ENCODE data around the gene MYLK4.
"Not testable (repeated sequence)": the region's sequence is repeated elsewhere in the genome, so short reads cannot be mapped to it uniquely, and the experiment has no call there.

Gene MYLK4

DNA sequence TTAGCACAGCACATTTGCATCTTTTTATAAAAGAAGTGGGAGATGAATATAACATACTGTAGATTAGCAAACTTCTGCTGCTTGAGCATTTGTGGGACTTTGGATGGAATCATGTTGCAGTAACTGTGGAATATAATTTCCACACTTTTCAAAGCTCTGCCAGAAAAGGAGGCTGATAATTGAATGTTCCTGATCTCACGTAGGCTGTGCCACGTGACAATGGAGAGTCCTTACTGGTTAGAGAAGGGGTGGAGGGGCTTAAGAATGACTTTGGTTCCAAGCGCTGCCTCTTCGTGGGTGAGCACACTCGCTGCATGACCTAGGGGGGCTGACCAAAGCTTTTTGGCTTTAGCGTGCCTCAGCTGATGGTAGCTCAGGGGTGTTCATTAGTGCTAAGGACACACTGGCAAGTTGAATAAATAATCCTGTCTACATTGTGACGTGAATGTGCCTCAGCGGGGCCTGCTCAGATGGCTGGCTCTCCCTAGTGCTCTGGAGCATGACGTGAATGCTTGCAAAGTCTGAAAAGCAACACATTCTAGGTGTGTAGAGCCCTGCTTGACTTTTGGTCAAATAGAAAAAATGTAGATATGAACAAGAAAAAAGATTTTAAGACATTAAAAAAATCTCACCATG, 29.5 kb upstream of the MYLK4 start:
- DNase-seq (ENCODE audit: low read depth in 3 of 3): no peak

DNA sequence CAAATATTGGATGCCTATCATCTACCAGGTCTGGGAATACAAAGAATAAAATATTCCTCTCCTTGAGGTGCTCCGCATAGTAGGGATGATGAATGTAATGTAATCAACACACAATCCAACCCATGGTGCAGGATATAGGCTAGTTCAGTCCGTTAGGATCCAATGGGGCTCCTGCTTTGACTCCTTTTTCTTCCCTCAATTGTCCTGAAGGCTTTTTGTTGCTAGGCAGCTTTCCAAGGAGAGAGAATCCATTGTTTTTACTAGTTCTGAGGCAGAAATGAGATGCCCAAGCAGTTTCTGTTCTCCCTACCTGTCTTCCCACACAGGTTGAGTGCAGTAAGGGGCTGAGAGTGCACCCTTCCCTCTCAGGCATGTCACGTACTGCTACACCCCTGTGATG, 26.5 kb upstream of the MYLK4 start:
- DNase-seq (ENCODE audit: low read depth in 3 of 3): no peak

DNA sequence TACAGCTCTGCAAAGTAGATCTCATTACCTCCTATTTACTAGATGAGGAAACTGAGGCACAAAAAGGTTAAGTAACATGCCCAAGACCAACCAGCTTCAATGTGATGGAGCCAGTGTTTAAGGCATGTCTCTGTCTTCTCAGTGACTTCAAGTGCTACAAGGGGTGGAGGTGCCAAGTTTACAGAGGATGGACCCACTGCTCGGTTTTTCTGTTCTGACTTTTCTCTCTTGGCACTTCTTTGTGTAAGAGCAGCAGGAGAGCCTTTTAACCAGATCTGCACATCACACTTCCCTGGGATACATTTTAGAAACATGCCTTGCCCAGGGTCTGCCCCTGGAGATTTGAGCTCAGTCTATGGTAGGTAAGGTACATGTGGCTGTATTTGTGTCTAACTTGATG, 24.3 kb upstream of the MYLK4 start:
- DNase-seq (ENCODE audit: low read depth in 3 of 3): no peak

DNA sequence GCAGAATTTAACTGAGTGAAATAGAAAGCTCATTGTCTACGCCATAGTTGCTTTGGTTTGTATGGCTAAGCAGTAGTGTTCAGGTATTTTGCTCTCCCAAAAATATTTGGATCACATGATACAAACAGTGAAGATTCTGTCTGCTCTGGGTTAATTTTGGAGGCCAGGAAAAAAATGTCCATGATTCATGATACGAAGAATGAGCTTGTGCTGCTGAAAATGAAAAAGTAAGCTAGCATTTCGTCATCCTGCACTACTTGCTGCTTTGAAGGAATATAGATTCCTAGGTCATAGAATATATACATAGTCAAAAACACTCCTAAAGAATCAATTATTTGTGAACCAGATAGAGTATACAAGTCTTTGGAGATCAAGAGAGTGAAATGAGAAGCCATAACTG, 22.7 kb upstream of the MYLK4 start:
- no peak for DNase-seq (ENCODE audit: low read depth in 3 of 3)

DNA sequence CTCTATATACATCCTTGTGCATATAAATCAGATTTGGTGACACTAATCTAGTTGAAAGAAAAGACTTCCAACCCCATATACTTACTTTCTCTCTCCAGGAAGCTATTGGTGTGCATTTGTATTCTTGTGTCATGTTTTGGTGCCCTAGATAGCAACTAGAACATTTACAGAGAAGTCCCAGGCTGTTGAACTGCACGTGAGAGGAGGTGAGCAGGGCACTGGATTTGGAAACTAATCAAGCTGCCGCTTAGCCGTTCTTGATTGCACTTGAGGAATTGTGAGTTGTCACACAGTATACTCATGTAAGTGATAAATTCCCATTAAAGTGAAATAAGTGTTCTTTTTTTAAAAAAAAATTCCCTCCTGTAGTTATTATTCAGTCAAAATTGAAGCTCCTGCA, 22.1 kb upstream of the MYLK4 start:
- DNase-seq (ENCODE audit: low read depth in 3 of 3): no peak

DNA sequence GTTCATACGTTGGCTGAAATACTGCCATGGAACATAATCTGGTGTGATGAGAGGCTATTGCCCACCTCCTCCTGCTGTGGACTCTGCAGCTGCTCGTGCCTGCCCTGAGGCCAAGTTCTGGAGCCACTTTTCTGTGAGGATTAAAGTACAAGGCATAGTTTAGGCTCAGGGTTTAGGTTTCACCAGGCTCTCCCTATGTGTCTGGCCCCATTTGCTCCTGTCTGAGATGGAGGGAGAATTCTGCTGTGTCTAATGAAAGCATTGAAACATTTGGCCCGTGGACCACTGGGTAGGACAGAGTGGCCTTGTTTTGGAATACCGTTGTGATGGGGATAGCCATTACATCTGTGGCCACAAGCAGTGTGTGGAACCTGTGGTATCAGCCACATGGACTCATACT, 20.4 kb upstream of the MYLK4 start:
- DNase-seq (ENCODE audit: low read depth in 3 of 3): no peak

DNA sequence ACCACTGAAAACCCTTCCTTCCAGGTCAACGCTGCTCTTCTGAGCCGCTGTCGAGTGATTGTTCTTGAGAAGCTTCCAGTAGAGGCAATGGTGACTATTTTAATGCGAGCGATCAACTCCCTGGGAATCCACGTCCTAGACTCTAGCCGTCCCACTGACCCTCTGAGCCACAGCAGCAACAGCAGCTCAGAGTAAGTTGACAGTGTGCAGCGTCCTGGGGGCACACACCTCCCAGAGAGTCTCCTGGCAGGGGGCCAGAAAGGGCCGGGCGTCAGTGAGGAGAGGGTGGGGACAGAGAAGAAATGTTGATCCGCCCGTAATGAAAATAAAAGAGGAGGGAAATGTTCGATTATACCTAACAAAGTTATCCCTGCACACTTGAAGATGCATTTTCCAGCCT, 19.4 kb upstream of the MYLK4 start:
- DNase-seq (ENCODE audit: low read depth in 3 of 3): no peak

DNA sequence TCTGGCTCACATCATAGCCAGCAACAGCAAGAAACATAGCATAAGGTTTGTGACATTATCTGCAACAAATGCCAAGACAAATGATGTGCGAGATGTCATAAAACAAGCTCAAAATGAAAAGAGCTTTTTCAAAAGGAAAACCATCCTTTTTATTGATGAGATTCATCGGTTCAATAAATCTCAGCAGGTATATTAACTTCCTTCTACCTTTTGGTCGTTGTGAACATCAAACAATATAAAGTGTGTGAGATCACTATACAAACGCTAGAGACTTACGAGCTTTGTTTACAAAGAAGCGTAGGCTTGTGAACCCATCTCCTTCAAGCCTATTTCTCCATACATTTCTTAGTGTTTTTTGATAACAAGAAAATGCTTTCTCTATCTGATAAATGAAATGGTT, 18.0 kb upstream of the MYLK4 start:
- DNase-seq (ENCODE audit: low read depth in 3 of 3): no peak

DNA sequence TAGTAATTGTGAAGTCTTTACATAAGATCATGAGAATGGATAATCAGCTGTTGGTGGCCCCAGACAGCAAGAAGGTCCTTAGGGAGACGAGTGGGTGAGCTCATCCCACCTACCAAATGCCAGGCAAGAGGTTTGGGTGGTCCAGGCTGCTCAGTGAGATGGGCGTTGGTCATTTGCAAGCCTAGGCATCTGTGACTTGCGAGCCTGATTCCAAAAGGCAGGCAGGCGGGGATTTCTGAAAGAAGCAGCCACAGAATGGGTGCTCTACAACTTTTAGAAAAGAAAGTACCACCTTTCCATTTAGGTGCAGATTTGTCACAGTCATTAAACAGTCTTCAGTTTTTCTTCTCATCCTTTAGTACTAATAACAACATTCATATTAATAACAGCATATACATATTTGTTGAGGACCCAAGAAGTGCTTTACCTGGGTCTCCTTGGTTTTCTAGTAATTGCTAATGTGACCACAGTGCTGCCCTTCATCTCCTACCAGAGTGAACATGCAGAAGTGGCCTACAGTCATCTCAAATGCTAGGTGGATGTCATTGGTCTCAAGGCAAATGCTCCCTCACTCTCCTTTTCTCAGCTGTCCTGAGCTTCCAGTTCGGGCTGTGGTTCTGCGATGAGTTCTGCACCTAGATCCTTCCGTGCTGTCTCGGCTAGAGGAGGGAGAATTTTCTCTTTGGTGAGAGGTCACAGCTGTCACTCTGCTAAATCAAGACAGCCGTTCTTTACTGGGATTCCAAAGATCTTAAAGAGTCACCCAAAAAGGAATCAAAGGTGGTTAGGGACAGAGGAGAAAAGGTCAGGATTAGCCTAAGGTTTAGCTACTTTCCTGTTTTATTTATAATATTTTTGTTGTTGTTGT, 17.2 kb upstream of the MYLK4 start:
- no peak for DNase-seq (ENCODE audit: low read depth in 3 of 3)

DNA sequence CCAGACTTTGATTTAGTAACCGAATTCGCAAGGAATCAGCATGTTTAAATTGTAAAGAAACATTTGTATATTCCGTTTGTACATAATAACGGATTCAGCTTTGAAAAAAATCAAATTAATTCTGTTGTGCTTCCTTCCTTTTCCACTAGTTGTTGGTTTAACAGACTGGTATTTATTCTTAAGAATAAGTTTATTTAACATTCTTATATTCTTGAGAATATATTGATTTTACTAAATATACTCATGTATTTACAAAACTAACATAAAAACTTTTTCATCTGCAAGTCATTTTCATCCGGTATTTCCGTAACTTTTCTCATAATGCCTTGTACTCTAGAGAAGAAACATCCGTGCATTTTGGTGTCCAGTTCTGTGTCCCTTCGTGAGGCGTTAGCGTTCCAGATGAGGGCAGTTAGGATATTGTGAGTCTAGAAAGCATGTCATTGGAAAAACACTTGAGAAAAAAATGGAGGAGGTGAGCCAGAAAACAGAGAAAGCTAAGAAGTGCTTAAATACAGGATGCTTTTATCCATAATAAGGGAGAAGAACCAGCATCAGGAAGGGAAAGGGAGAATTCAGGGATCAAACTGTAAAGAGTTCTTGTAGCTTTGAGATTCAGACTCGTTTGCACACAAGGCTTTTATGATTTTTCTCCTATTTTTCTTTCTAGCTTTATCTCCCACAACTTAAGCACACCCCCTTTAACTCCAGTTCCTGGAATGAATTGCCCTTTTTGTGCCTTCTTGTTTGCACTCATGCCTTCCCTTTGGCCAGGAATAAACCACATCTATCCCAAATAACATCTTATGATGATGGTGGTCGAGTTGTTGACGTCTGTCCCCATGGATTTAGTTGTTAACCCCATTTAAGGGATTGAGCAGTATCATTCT, 16.3 kb upstream of the MYLK4 start:
- DNase-seq (ENCODE audit: low read depth in 3 of 3): no peak

DNA sequence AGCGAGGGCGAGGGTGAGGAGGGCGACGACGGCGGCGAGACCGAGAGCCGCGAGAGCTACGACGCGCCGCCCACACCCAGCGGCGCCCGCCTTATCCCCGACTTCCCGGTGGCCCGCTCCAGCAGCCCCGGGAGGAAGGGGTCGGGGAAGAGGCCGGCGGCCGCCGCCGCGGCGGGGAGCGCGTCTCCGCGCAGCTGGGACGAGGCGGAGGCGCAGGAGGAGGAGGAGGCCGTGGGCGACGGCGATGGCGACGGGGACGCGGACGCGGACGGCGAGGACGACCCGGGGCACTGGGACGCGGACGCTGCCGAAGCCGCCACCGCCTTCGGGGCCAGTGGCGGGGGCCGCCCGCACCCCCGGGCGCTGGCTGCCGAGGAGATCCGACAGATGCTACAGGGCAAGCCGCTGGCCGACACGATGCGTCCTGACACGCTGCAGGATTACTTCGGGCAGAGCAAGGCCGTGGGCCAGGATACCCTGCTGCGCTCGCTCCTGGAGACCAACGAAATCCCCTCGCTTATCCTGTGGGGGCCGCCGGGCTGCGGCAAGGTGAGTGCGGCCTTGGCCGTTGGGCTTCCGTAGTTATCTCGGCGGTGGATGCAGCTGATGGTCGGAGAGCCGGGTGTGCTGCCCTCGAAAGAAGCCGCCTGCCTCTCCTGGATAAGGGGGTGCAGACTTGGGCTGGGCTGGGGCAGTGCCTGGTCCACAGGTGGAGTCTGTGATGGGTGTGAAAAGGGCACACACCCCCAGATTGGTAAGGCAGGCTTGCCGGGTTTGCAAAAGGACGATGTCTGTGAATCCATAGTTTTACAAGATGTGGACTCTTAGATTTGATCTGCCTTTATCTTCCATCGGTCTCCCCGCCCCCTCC, 15.4 kb upstream of the MYLK4 start:
- peak in 2 of 3 donors; percentile 18 to 31 for DNase-seq (ENCODE audit: low read depth in 3 of 3)

DNA sequence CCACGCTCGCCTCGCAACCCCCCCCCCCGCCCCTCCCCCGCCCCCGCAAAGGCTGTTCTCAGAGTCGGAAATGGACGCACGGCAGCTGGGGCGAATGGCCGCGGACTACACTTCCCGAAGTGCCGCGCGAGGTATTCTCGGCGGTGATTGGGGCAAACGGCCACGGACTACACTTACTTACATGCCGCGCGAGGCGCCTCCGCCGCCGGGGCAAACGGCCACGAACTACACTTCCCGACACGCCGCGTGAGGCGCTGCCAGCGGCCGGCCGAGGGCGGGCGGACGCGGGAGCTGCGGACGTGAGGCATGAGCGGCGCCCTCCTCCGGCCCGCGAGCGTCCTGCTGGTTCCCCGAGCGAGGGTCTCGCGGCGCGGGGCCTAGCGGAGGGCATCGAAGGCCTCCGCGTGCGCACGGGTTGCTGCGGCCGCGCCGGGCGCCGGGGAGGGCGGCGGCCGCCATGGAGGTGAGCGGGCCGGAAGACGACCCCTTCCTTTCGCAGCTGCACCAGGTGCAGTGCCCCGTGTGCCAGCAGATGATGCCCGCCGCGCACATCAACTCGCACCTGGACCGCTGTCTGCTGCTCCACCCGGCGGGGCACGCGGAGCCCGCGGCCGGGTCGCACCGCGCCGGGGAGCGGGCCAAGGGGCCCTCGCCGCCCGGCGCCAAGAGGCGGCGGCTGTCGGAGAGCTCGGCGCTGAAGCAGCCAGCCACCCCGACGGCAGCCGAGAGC, 14.6 kb upstream of the MYLK4 start, which contains the start of gene WRNIP1:
Gene WRNIP1, plus strand, starts transcription at position 228 of the 730 bp plus-strand sequence. Its CDS starts 230 bp downstream, at position 458.
- DNase-seq (ENCODE audit: low read depth in 3 of 3): peak; percentile 89 to 96 (median 91)

DNA sequence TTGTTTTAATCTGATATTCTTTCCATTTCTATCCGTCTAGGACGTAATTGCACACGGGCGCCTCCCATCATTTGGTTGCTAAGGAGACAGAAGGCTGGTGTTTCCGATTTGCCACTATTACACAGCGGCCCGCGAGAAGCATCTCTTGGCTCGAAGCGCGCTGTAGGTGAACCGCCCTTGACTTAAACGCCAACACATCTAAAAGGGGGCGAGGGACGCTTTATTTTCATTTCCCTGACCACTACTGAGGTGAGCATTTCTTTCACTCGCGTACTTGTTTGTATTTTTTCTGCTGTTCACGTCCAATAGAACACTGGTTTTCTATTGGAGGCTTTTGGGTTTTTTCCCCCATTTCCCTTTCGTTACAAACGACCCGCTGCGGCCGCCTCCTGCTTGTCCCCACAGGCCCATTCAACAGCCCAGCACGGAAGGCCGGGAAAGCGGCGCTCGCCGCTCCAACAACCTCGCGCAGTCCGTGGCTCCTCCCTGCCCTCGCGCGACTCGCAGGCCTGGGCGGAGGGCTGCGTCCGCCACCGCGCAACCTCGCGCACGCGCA, 14.0 kb upstream of the MYLK4 start:
- peak; percentile 24 to 42 (median 24) for DNase-seq (ENCODE audit: low read depth in 3 of 3)

DNA sequence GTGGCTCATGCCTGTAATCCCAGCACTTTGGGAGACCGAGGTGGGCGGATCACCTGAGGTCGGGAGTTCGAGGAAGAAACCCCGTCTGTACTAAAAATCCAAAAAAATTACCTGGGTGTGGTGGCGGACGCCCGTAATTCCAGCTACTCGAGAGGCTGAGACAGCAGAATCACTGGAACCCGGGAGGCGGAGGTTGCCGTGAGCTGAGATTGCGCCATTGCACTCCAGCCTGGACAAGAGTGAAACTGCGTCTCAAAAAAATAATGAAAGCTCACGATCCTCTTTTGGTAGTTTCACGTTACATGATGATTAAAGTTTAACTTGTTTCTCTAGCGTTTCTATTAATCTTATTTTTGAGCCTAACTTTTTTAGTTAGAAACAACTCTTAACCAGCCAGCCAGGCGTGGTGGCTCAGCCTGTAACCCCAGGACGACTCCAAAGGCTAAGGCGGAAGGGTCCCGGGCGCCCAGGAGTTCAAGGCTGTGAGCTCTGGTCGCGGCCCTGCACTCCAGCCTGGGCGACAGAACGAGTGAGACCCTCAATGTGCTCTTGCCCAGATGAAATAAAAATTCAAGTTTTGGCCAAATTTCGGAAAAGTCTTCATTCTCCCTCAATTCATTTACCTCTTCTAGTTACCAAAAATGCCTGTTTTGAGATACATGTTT, 13.3 kb upstream of the MYLK4 start:
- DNase-seq (ENCODE audit: low read depth in 3 of 3): no peak

DNA sequence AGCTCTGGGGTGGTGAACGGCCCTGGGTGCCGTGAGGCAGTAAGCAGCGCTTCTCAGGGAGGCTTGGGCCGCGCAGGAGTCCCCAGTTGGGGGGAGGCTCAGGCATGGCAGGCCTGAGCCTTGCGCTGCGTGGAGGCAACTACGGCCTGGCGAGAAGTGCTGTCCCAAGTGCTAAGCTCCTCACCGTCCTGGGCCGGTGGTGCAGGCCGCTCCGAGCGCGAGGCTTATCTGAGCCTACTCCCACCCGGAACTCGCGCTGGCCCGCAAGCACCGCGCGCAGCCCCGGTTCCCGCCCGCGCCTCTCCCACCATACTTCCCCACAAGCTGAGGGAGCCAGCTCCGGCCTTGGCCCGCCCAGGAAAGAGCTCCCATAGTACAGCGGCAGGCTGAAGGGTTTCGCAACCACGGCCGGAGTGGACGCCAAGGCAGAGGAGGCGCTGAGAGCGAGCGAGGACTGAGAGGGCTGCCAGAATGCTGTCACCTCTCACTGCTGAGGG, 12.7 kb upstream of the MYLK4 start:
- no peak for DNase-seq (ENCODE audit: low read depth in 3 of 3)

DNA sequence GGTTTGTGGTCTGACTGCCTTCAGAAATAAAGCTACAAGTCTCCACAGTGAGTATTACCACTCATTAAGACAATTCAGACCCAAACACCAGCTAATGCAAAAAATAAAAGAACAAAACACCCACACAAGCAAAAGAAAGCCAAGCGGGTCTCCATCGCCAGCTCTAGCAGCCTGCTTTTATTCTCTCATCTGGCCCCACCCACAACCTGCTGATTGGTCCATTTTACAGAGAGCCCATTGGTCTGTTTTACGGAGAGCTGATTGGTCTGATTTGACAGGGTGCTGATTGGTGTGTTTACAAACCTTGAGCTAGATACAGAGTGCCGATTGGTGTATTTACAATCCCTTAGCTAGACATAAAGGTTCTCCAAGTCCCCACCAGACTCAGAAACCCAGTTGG, 12.1 kb upstream of the MYLK4 start:
- not testable (repeated sequence) for DNase-seq (ENCODE audit: low read depth in 3 of 3)

DNA sequence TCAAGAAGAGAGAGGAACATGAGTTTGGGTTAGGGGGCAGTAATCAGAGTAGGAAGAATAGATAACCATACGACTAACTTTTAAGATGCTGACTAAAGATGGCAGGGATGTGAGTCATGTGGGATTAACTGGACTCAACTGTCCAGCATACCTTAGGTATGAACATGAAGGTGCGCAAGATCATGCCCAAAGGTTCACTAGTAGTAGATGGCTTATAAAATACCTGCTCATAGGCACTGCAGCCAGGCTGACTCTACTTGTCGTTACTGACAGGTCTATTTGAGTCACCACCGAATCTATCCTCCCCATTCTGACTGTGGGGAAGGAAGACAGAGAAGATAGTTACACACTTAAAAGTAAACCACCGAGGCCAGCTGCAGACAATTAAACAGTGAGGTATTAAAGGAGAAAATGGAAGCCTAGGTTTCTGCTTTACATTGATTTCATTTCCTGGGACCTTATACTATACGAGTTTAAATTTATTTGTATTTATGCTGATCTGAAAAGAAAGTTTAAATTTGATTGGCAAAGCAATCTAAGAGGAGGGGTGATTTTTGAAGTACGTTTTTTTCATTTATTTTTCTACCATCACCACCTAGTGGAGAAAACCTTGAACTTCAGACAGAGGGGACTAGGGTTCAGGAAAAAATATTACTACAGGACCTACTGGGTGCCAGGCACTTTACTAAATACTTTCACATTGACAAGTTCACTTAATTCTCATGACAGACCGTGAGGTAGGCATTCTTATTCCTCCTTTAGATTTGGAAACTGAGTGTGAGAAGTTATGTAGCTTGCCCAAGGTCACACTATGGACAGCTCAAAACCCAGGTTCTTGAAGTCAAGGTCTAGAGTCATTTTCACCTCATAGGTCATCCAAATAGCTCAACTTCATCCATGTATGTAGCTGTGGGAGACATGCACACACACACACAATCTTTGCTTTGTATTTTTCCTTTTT, 10.4 kb upstream of the MYLK4 start:
- DNase-seq (ENCODE audit: low read depth in 3 of 3): no peak

DNA sequence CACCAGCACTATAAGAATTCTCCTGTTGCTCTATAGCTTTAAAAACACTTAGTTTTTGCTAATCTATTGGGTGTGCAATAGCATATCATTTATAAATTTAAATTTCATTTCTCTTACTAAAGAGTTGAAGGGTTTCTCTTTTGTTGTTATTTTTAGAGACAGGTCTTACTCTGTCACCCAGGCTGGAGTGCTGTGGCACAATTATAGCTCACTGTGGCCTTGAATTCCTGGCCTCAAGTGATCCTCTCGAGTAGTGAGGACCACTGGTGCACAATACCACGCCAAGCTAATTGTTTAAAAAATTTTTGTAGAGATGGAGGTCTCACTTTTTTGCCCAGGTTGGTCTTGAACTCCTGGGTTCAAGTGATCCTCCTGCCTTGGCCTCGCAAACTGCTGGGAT, 8.3 kb upstream of the MYLK4 start:
- no peak for DNase-seq (ENCODE audit: low read depth in 3 of 3)
